Glutamatergic neuron (in vitro differentiated cells): ENCODE data around the gene GALNT2. TPM values are rescaled to one million over a fixed set of nuclear protein-coding genes. Genes with fewer than 3 reads are reported as not detected.

Experiments
- DNase-seq: peaks from one replicate; pipeline ENCODE4 v3.0.0; 2022
- H3K27ac Mint-ChIP-seq: one replicate; pipeline ENCODE4 v1.8.0; 2020; ENCODE audit warnings: mild to moderate bottlenecking, mixed read lengths, inconsistent platforms; ENCODE audit not compliant: unreplicated experiment
- H3K27me3 Mint-ChIP-seq: one replicate; pipeline ENCODE4 v1.8.0; 2020; ENCODE audit warnings: mild to moderate bottlenecking, moderate library complexity, mixed read lengths, inconsistent platforms; ENCODE audit not compliant: unreplicated experiment
- H3K36me3 Mint-ChIP-seq: one replicate; pipeline ENCODE4 v1.8.0; 2020; ENCODE audit warnings: mild to moderate bottlenecking, mixed read lengths, inconsistent platforms; ENCODE audit not compliant: unreplicated experiment
- H3K4me1 Mint-ChIP-seq: one replicate; pipeline ENCODE4 v1.8.0; 2020; ENCODE audit warnings: mild to moderate bottlenecking, low read depth, mixed read lengths, inconsistent platforms; ENCODE audit not compliant: unreplicated experiment
- H3K4me3 Mint-ChIP-seq: one replicate; pipeline ENCODE4 v1.8.0; 2020; ENCODE audit warnings: mild to moderate bottlenecking, mixed read lengths, inconsistent platforms; ENCODE audit not compliant: unreplicated experiment
- H3K9me3 Mint-ChIP-seq: one replicate; pipeline ENCODE4 v1.8.0; 2020; ENCODE audit warnings: mild to moderate bottlenecking, moderate library complexity, mixed read lengths, inconsistent platforms; ENCODE audit not compliant: unreplicated experiment
- CTCF ChIP-seq: fragments of 200-600 bp; sonication (generic); IDR thresholded peaks from one replicate; pipeline ENCODE4 v1.5.0; 2021; ENCODE audit not compliant: partially characterized antibody, unreplicated experiment
- total RNA-seq: library from RNA; stranded (reverse); fragmentation: NEBNext Ultra II Directional; extraction: Animal tissue kit (Norgen Biotek cat#: 25700); gene quantifications from one replicate; pipeline ENCODE4 v1.2.1, GENCODE V29; 2021; ENCODE audit not compliant: unreplicated experiment

Gene GALNT2
- total RNA-seq, 1 donor from 2014 or later = 35.2 TPM

- DNase-seq = no peak
- Mint-ChIP-seq H3K27me3 (no peaks in the 10 kb centered on the region), H3K9me3 (no peaks in the 10 kb centered on the region), H3K4me1 (no peaks in the 10 kb centered on the region), H3K27ac (no peak overlapping the region), H3K36me3 (peaks cover 6% of the 10 kb centered on the region), H3K4me3 (no peak overlapping the region)
- no peak for TF ChIP-seq CTCF
Measured at GRCh38 chr1:230030122-230030821, 36.8 kb upstream of the GALNT2 start.

- DNase-seq = no peak
- Mint-ChIP-seq H3K27me3 (no peaks in the 10 kb centered on the region), H3K4me3 (no peak overlapping the region), H3K36me3 (no peaks in the 10 kb centered on the region), H3K9me3 (no peaks in the 10 kb centered on the region), H3K27ac (no peak overlapping the region), H3K4me1 (no peaks in the 10 kb centered on the region)
- TF ChIP-seq CTCF = no peak
Measured at GRCh38 chr1:230031131-230031530, 35.9 kb upstream of the GALNT2 start.

GRCh38 chr1:230032516-230033281, 34.3 kb upstream of the GALNT2 start:
- DNase-seq = no peak
- Mint-ChIP-seq H3K27me3 (no peaks in the 10 kb centered on the region), H3K27ac (no peak overlapping the region), H3K4me1 (no peaks in the 10 kb centered on the region), H3K9me3 (no peaks in the 10 kb centered on the region), H3K36me3 (no peaks in the 10 kb centered on the region), H3K4me3 (no peak overlapping the region)
- no peak for TF ChIP-seq CTCF

GRCh38 chr1:230037261-230037660, 29.8 kb upstream of the GALNT2 start:
- TF ChIP-seq CTCF = no peak
- Mint-ChIP-seq H3K36me3 (no peaks in the 10 kb centered on the region), H3K27ac (no peak overlapping the region), H3K4me1 (no peaks in the 10 kb centered on the region), H3K27me3 (no peaks in the 10 kb centered on the region), H3K4me3 (no peak overlapping the region), H3K9me3 (no peaks in the 10 kb centered on the region)
- DNase-seq = no peak

GRCh38 chr1:230040440-230040839, 26.6 kb upstream of the GALNT2 start:
- peaks cover 4% of the 10 kb centered on the region for H3K36me3 Mint-ChIP-seq
- H3K27ac Mint-ChIP-seq = no peak overlapping the region
- no peak overlapping the region for H3K4me3 Mint-ChIP-seq
- DNase-seq = no peak
- no peaks in the 10 kb centered on the region for H3K27me3 Mint-ChIP-seq
- H3K4me1 Mint-ChIP-seq = no peaks in the 10 kb centered on the region
- TF ChIP-seq CTCF = no peak
- H3K9me3 Mint-ChIP-seq = no peaks in the 10 kb centered on the region
